SK-N-SH (cell line): Measurements from ENCODE around the gene PHKB. TPM values are rescaled to one million over a fixed set of nuclear protein-coding genes. Genes with fewer than 3 reads are reported as not detected.

Source experiments
- CTCF ChIA-PET: fragments of 300-600, 350-600 bp; formaldehyde crosslinking; extraction: SDS; loops from one replicate; lab custom pipeline; 2021; lab: Yijun Ruan, JAX
- POLR2A ChIA-PET: fragments of 350-600 bp; sonication (Branson Sonifier 250); formaldehyde crosslinking; extraction: SDS; loops from one replicate; lab custom pipeline; 2020; ENCODE audit warnings: antibody characterized with exemption, inconsistent platforms; lab: Yijun Ruan, JAX
- DNase-seq: peaks from one replicate; pipeline ENCODE4 v3.0.0; 2012
- H2AFZ ChIP-seq: fragments of 200-600 bp; sonication (generic); 2 replicates; pipeline ENCODE4 v1.8.1; 2016; ENCODE audit warnings: antibody characterized with exemption, mild to moderate bottlenecking, low read depth
- H3F3A ChIP-seq: fragments of 200-600 bp; sonication (generic); replicated peaks from 2 replicates; pipeline ENCODE3; 2016; ENCODE audit warnings: antibody characterized with exemption, mild to moderate bottlenecking; ENCODE audit not compliant: insufficient read depth
- H3K27ac ChIP-seq, 2 experiments: fragments of 200-500 bp in 1 of 2; fragments of 200-600 bp in 1 of 2; sonication (Bioruptor generic) in 1 of 2; sonication (generic), shearing (Covaris generic) in 1 of 2; 2 replicates each; pipeline versions ENCODE4 v1.5.1 to v1.6.1; 2014 to 2016; ENCODE audit warnings: low read depth in 2 of 2, inconsistent platforms in 1 of 2, low read length in 1 of 2, mild to moderate bottlenecking in 1 of 2, mixed read lengths in 1 of 2
- H3K27me3 ChIP-seq: fragments of 200-600 bp; sonication (generic), shearing (Covaris generic); 2 replicates; pipeline ENCODE4 v1.6.1; 2016; ENCODE audit warnings: mixed run types; ENCODE audit not compliant: insufficient read depth
- H3K36me3 ChIP-seq, 2 experiments: fragments of 200-500 bp in 1 of 2; fragments of 200-600 bp in 1 of 2; sonication (Bioruptor generic) in 1 of 2; sonication (generic) in 1 of 2; replicated peaks in 1 of 2; 2 replicates each; pipeline versions ENCODE3 to v1.5.1; 2014 to 2016; ENCODE audit warnings: low read length in 1 of 2, mild to moderate bottlenecking in 1 of 2; ENCODE audit not compliant: insufficient read depth in 2 of 2, control insufficient read depth in 1 of 2
- H3K4me1 ChIP-seq, 2 experiments: fragments of 200-500 bp in 1 of 2; fragments of 200-600 bp in 1 of 2; sonication (Bioruptor generic) in 1 of 2; sonication (generic), shearing (Covaris generic) in 1 of 2; 2 replicates each; pipeline versions ENCODE4 v1.5.1 to v1.6.1; 2014 to 2016; ENCODE audit warnings: low read depth in 1 of 2, low read length in 1 of 2, mixed run types in 1 of 2; ENCODE audit not compliant: insufficient read depth in 2 of 2, control insufficient read depth in 1 of 2
- H3K4me2 ChIP-seq: fragments of 200-600 bp; sonication (generic), shearing (Covaris generic); 2 replicates; pipeline ENCODE4 v1.6.1; 2017; ENCODE audit warnings: mixed run types
- H3K4me3 ChIP-seq, 2 experiments: fragments of 200-500 bp in 1 of 2; fragments of 200-600 bp in 1 of 2; sonication (Bioruptor generic) in 1 of 2; sonication (generic), shearing (Covaris generic) in 1 of 2; 2 replicates each; pipeline versions ENCODE4 v1.5.1 to v1.8.1; 2014 to 2016; ENCODE audit warnings: low read depth in 2 of 2, inconsistent platforms in 1 of 2, low read length in 1 of 2, mild to moderate bottlenecking in 1 of 2, mixed read lengths in 1 of 2, moderate library complexity in 1 of 2
- H3K79me2 ChIP-seq: fragments of 200-600 bp; sonication (generic); 2 replicates; pipeline ENCODE4 v1.8.1; 2017; ENCODE audit warnings: mild to moderate bottlenecking; ENCODE audit not compliant: insufficient read depth
- H3K9ac ChIP-seq: fragments of 200-600 bp; sonication (generic); 2 replicates; pipeline ENCODE4 v1.6.1; 2017; ENCODE audit warnings: mixed run types
- H3K9me2 ChIP-seq: fragments of 200-600 bp; sonication (generic); 2 replicates; pipeline ENCODE4 v1.6.1; 2017; ENCODE audit warnings: mixed run types
- H3K9me3 ChIP-seq: fragments of 200-600 bp; sonication (generic); 2 replicates; pipeline ENCODE4 v1.6.1; 2017; ENCODE audit warnings: mixed run types, mild to moderate bottlenecking, moderate library complexity
- H4K20me1 ChIP-seq: fragments of 200-600 bp; sonication (generic); 2 replicates; pipeline ENCODE4 v1.6.1; 2017; ENCODE audit warnings: mild to moderate bottlenecking, mixed run types; ENCODE audit not compliant: insufficient read depth
- FOSL2 ChIP-seq: IDR thresholded peaks from 2 replicates; pipeline ENCODE4 v1.4.0; 2012; ENCODE audit warnings: low read depth, mild to moderate bottlenecking, moderate library complexity, borderline replicate concordance
- FOXM1 ChIP-seq: IDR thresholded peaks from 2 replicates; pipeline ENCODE4 v1.4.0; 2012; ENCODE audit warnings: low read depth, mild to moderate bottlenecking
- MEF2A ChIP-seq: IDR thresholded peaks from 2 replicates; pipeline ENCODE4 v1.4.0; 2012; ENCODE audit warnings: low read depth, borderline replicate concordance
- RCOR1 ChIP-seq: fragments of 150-350 bp; IDR thresholded peaks from 2 replicates; pipeline ENCODE4 v1.6.1; 2017; ENCODE audit warnings: antibody characterized with exemption, low read length
- REST ChIP-seq: IDR thresholded peaks from 2 replicates; pipeline ENCODE4 v1.6.1; 2012; ENCODE audit warnings: mild to moderate bottlenecking, low read depth, low read length, moderate library complexity
- TAF1 ChIP-seq: IDR thresholded peaks from 2 replicates; pipeline ENCODE4 v1.6.1; 2012; ENCODE audit warnings: low read depth, mild to moderate bottlenecking, low read length, moderate library complexity, borderline replicate concordance
- ZBTB33 ChIP-seq: IDR thresholded peaks from 2 replicates; pipeline ENCODE4 v1.4.0; 2012; ENCODE audit warnings: low read depth, borderline replicate concordance
- WGBS: methylation state at CpG from one replicate; pipeline ENCODE4 v1.1.6; 2017; ENCODE audit warnings: low lambda C conversion rate; 5-methylcytosine and 5-hydroxymethylcytosine counted together
- polyA plus RNA-seq, 3 experiments: library from polyadenylated mRNA; depleted of rRNA; stranded (reverse); fragments of >200 nt; gene quantifications; 2 replicates each; pipeline ENCODE4 v1.2.3, GENCODE V29; 2012
- TF ChIP-seq, protein P1 (sequence below): IDR thresholded peaks from 2 replicates; pipeline ENCODE4 v1.4.0; 2012; ENCODE audit warnings: low read depth, borderline replicate concordance

The PHKB gene
- polyA plus RNA-seq, 1 of the 3 experiments (the other 2 are of a cell fraction): 20.8 TPM

DNA sequence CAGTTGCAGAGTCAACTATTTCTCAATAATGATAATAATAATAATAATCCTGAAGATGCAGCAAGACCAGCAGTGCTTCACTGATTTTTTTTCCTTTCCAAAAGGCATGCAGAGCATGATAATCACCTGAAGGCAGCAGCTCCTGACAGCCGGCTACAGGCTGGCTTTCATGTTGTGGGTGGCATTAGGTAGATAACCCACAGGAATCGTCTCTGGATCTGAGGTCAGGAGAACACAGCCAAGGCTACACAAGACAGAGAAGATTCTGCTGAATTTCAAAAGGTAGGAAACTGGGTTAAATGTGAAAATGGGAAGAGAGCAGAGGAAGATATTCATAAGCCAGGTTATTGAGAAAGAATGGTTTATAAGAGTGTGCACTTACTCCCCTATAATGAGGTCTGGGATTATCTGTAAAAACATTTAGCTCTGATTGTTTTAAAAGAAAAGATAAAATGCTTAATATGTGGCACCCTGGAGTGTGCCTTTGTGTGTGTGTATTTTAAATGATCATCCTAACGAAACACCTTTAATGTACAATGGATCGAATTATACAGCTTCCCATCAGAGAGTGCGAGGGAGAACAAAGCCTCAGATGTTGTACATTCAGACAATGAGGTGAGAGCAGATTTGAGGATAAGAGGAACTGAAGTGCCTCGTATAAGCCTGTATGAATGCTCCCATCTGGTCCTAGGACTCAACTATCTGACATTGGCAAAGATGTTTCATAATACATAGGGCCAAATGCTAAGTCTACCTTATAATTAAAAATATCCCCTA is 273.1 kb downstream of the PHKB start (continued):
- TF ChIP-seq ZBTB33 (no peak), FOXM1 (no peak), REST (no peak), RCOR1 (no peak)

DNA sequence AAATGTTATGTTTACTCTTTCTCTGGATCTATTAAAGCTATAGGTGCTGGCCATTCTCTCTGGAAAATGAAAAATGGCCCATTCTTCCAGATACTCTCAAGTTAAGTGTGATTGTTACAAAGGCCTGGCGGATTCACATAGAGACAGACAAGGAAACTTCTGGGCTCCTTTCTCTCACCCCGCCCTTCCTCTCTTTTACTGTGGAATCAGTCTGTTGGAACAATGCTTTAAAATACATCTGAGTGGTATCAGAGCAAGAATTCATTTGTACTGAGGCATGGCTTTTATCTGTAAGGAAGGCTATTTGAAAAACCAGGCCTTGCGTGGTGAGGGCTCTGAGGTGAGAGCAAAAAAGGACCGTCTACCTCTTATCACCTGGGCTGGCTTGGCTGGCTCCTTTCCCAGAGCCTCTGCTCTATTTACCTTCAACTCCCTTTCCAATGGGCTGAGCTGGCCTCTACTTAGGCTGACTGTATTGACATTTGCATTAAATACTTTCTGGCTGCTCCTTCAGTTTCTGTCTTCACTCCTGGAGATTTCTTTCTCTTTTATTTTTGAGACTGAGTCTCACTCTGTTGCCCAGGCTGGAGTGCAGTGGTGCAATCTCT is 274.0 kb downstream of the PHKB start:
- Histone ChIP-seq H2AFZ (no peak overlapping the region), H3K27me3 (no peaks in the 10 kb centered on the region), H3K4me1 (peaks cover 0 to 18% of the 10 kb centered on the region in 2 experiments; a peak in 1 of 4 replicates), H3K36me3 (no peaks in the 10 kb centered on the region), H3K9me2 (no peaks in the 10 kb centered on the region), H3K4me2 (no peak overlapping the region), H3K9ac (no peak overlapping the region), H3K27ac (no peak overlapping the region), H3K4me3 (no peak overlapping the region), H3K79me2 (no peaks in the 10 kb centered on the region), H3K9me3 (no peaks in the 10 kb centered on the region), H4K20me1 (no peaks in the 10 kb centered on the region), H3F3A (peaks cover 22% of the 10 kb centered on the region)
- DNase-seq: no peak
- TF ChIP-seq, protein P1, sequence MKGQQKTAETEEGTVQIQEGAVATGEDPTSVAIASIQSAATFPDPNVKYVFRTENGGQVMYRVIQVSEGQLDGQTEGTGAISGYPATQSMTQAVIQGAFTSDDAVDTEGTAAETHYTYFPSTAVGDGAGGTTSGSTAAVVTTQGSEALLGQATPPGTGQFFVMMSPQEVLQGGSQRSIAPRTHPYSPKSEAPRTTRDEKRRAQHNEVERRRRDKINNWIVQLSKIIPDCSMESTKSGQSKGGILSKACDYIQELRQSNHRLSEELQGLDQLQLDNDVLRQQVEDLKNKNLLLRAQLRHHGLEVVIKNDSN: no peak
- TF ChIP-seq MEF2A: no peak
- no peak for TF ChIP-seq FOSL2
- no peak for TF ChIP-seq ZBTB33
- TF ChIP-seq TAF1: no peak
- 82% methylated on average over 4 of the region's 4 CpGs for WGBS
- CTCF ChIA-PET: no interaction called here
- POLR2A ChIA-PET: no interaction called here
